WTC11 (cell line): ENCODE results near the gene LRP3. TPM values are rescaled to one million over a fixed set of nuclear protein-coding genes. Genes with fewer than 3 reads are reported as not detected.

Experiments used
- ATAC-seq: fragments of 200-7000 bp; cut with Tn5 transposase; 2 replicates; pipeline ENCODE4 v1.10.0; 2021; ENCODE audit warnings: mild to moderate bottlenecking, moderate library complexity
- CTCF ChIA-PET: fragments of 300-600 bp; sonication (Branson Sonifier 250); formaldehyde crosslinking; loops from one replicate; lab custom pipeline; 2021; ENCODE audit warnings: antibody characterized with exemption; lab: Charles Lee
- POLR2A ChIA-PET: fragments of 350-600 bp; sonication (Branson Sonifier 250); formaldehyde crosslinking; loops from one replicate; lab custom pipeline; 2021; ENCODE audit warnings: antibody characterized with exemption; lab: Charles Lee
- DNase-seq: peaks from one replicate; pipeline ENCODE4 v3.0.0; 2021; ENCODE audit warnings: low spot score
- H3K27ac Mint-ChIP-seq: 2 replicates; pipeline ENCODE4 v1.8.0; 2021; ENCODE audit warnings: mixed read lengths
- H3K27me3 Mint-ChIP-seq: 2 replicates; pipeline ENCODE4 v1.8.0; 2021; ENCODE audit warnings: low read depth, mild to moderate bottlenecking, moderate library complexity, mixed read lengths
- H3K36me3 Mint-ChIP-seq: 2 replicates; pipeline ENCODE4 v1.8.0; 2021; ENCODE audit warnings: mixed read lengths
- H3K4me1 Mint-ChIP-seq: 2 replicates; pipeline ENCODE4 v1.8.0; 2022; ENCODE audit warnings: mixed read lengths
- H3K4me3 Mint-ChIP-seq: 2 replicates; pipeline ENCODE4 v1.8.0; 2021; ENCODE audit warnings: mild to moderate bottlenecking, moderate library complexity, mixed read lengths
- H3K9me3 Mint-ChIP-seq: 2 replicates; pipeline ENCODE4 v1.8.0; 2021; ENCODE audit warnings: mixed read lengths
- ARID4B ChIP-seq: sonication (generic); formaldehyde crosslinking; IDR thresholded peaks from 2 replicates; pipeline ENCODE4 v1.8.0; 2023; ENCODE audit warnings: missing genetic modification reagents, mild to moderate bottlenecking, borderline replicate concordance
- CREB1 ChIP-seq: sonication (generic); formaldehyde crosslinking; IDR thresholded peaks from 2 replicates; pipeline ENCODE4 v1.8.0; 2023; ENCODE audit warnings: mild to moderate bottlenecking, missing genetic modification reagents
- FOXP1 ChIP-seq: sonication (generic); formaldehyde crosslinking; IDR thresholded peaks from 2 replicates; pipeline ENCODE4 v1.8.0; 2022; ENCODE audit warnings: missing genetic modification reagents, mild to moderate bottlenecking, moderate library complexity, borderline replicate concordance
- GABPB1 ChIP-seq: sonication (generic); formaldehyde crosslinking; IDR thresholded peaks from 2 replicates; pipeline ENCODE4 v1.8.1; 2023; ENCODE audit warnings: mild to moderate bottlenecking, missing genetic modification reagents
- IRF2 ChIP-seq: sonication (generic); formaldehyde crosslinking; IDR thresholded peaks from 2 replicates; pipeline ENCODE4 v1.8.0; 2022; ENCODE audit warnings: low read depth, missing genetic modification reagents, borderline replicate concordance
- MAX ChIP-seq: sonication (generic); formaldehyde crosslinking; IDR thresholded peaks from 2 replicates; pipeline ENCODE4 v1.8.0; 2022; ENCODE audit warnings: mild to moderate bottlenecking, missing genetic modification reagents
- NFATC4 ChIP-seq: fragments of 250-450 bp; sonication (Bioruptor Pico); IDR thresholded peaks from 2 replicates; pipeline ENCODE4 v1.9.0; 2021; ENCODE audit warnings: mild to moderate bottlenecking
- NFE2L1 ChIP-seq: sonication (generic); formaldehyde crosslinking; IDR thresholded peaks from 2 replicates; pipeline ENCODE4 v1.8.1; 2023; ENCODE audit warnings: missing genetic modification reagents
- RELA ChIP-seq: sonication (generic); formaldehyde crosslinking; IDR thresholded peaks from 2 replicates; pipeline ENCODE4 v1.8.1; 2022; ENCODE audit warnings: missing genetic modification reagents, mild to moderate bottlenecking, borderline replicate concordance
- STAT6 ChIP-seq: sonication (generic); formaldehyde crosslinking; conservative IDR thresholded peaks from 2 replicates; pipeline ENCODE4 v1.8.1; 2023; ENCODE audit warnings: mild to moderate bottlenecking, low read depth, missing genetic modification reagents, moderate library complexity
- TEAD1 ChIP-seq: sonication (generic); formaldehyde crosslinking; IDR thresholded peaks from 2 replicates; pipeline ENCODE4 v1.8.0; 2022; ENCODE audit warnings: mild to moderate bottlenecking, missing genetic modification reagents
- USF2 ChIP-seq: sonication (generic); formaldehyde crosslinking; IDR thresholded peaks from 2 replicates; pipeline ENCODE4 v1.8.1; 2023; ENCODE audit warnings: mild to moderate bottlenecking, missing genetic modification reagents, moderate library complexity
- ZNF423 ChIP-seq: fragments of 250-450 bp; sonication (Bioruptor Pico); IDR thresholded peaks from 2 replicates; pipeline ENCODE4 v2.1.2; 2022; ENCODE audit warnings: mild to moderate bottlenecking, moderate library complexity
- ZNF512 ChIP-seq: sonication (generic); formaldehyde crosslinking; IDR thresholded peaks from 2 replicates; pipeline ENCODE4 v1.8.1; 2022; ENCODE audit warnings: missing genetic modification reagents, borderline replicate concordance
- ZNF671 ChIP-seq: fragments of 250-450 bp; sonication (Bioruptor Pico); IDR thresholded peaks from 2 replicates; pipeline ENCODE4 v1.8.0; 2021; ENCODE audit warnings: mild to moderate bottlenecking
- total RNA-seq: library from RNA; stranded (reverse); gene quantifications from 3 replicates; pipeline ENCODE4 v1.2.3, GENCODE V29; 2021
- TF ChIP-seq, protein P1 (sequence below): sonication (generic); formaldehyde crosslinking; IDR thresholded peaks from 2 replicates; pipeline ENCODE4 v1.8.1; 2023; ENCODE audit warnings: mild to moderate bottlenecking, moderate library complexity, missing genetic modification reagents
- TF ChIP-seq, protein P2 (sequence below): fragments of 250-450 bp; sonication (Bioruptor Pico); IDR thresholded peaks from 2 replicates; pipeline ENCODE4 v1.9.0; 2021; ENCODE audit warnings: mild to moderate bottlenecking

The LRP3 gene
- total RNA-seq, 1 experiment from 2014 or later, result 47.0 TPM

GRCh38 chr19:33207040-33207620 is 13.0 kb downstream of the LRP3 start:
- TF ChIP-seq RELA (CRISPR knock-in tag) (no peak), ARID4B (CRISPR knock-in tag) (no peak), ZNF512 (CRISPR knock-in tag) (no peak), NFATC4 (CRISPR knock-in tag) (no peak), ZNF423 (CRISPR knock-in tag) (no peak), FOXP1 (CRISPR knock-in tag) (no peak), TEAD1 (CRISPR knock-in tag) (no peak), IRF2 (CRISPR knock-in tag) (no peak), ZNF671 (CRISPR knock-in tag) (no peak), USF2 (CRISPR knock-in tag) (no peak), NFE2L1 (CRISPR knock-in tag) (no peak), CREB1 (CRISPR knock-in tag) (no peak), GABPB1 (CRISPR knock-in tag) (no peak), MAX (no peak), STAT6 (CRISPR knock-in tag) (no peak)
- TF ChIP-seq, protein P1, sequence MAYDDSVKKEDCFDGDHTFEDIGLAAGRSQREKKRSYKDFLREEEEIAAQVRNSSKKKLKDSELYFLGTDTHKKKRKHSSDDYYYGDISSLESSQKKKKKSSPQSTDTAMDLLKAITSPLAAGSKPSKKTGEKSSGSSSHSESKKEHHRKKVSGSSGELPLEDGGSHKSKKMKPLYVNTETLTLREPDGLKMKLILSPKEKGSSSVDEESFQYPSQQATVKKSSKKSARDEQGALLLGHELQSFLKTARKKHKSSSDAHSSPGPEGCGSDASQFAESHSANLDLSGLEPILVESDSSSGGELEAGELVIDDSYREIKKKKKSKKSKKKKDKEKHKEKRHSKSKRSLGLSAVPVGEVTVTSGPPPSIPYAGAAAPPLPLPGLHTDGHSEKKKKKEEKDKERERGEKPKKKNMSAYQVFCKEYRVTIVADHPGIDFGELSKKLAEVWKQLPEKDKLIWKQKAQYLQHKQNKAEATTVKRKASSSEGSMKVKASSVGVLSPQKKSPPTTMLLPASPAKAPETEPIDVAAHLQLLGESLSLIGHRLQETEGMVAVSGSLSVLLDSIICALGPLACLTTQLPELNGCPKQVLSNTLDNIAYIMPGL (CRISPR knock-in tag), result no peak
- TF ChIP-seq, protein P2, sequence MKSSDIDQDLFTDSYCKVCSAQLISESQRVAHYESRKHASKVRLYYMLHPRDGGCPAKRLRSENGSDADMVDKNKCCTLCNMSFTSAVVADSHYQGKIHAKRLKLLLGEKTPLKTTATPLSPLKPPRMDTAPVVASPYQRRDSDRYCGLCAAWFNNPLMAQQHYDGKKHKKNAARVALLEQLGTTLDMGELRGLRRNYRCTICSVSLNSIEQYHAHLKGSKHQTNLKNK (CRISPR knock-in tag), result no peak
- ChIA-PET CTCF (interaction anchor here (0.6 kb wide), 1 partner anchor 58 kb away, joined by 3 read pairs; no protein-coding TSS in a partner anchor), POLR2A (interaction anchor here (0.6 kb wide), 1 partner anchor 133 kb away, joined by 4 read pairs; no protein-coding TSS in a partner anchor)
- Mint-ChIP-seq H3K9me3 (0 out of 2 replicates have a peak, but pooled peaks cover 4% of the 10 kb centered on the region), H3K36me3 (peaks cover 11% of the 10 kb centered on the region), H3K27me3 (no peaks in the 10 kb centered on the region; the same call in 1 of the 2 replicates), H3K27ac (no peak overlapping the region), H3K4me3 (no peak overlapping the region), H3K4me1 (no peaks in the 10 kb centered on the region)
- DNase-seq (no peak), ATAC-seq (no peak)
